GM12892 (cell line): ENCODE measurements around the gene USP36.

Source experiments
- POLR2A ChIP-seq: IDR thresholded peaks from 2 replicates; pipeline ENCODE4 v1.6.1; 2011; ENCODE audit warnings: low read depth, low read length, control low read depth
- POLR2AphosphoS5 ChIP-seq: IDR thresholded peaks from 2 replicates; pipeline ENCODE4 v1.6.1; 2011; ENCODE audit warnings: low read depth, low read length, control low read depth
- TAF1 ChIP-seq: IDR thresholded peaks from 2 replicates; pipeline ENCODE4 v1.6.1; 2011; ENCODE audit warnings: low read depth, mild to moderate bottlenecking, control low read depth, low read length, borderline replicate concordance

DNA sequence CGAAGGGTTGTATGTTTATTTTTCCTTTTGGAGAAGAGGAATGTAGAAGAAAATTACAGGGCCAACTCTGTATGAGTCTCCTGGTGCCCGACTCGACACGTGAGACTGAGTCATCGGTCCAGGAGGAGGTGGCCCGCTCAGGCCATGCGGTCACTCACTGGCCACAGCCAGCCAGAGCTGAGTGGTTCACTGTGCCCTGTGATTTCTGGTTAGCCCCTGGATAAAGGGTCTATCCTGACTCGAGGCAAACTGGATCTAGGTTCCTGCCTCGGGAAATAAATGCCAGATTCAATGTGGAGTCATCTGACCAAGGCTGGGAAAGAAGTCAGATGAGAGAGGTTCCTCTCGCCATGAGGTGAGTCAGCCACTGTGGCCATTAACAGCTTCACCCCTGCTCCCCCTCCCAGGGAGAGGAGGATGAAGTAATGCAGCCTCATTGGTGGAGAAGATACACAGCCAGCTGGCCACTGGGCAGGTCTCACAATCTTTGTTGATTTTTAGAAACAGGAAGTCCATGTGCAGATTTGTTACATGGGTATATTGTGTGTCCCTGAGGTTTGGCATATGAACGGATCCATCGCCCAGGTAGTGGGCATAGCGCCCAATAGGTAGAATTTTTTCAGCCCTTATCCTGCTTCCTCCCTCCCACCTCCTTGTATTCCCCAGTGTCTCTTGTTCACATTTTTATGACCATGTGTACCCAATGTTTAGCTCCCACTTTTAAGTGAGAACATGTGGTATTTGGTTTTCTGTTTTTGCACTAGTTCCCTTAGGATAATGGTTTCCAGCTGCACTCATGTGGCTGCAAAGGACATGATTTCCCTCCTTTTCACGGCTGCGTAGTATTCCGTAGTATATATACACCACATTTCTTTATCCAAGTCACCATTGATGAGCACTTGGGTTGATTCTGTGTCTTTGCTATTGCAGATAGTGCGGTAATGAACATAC lies 21.7 kb upstream of the USP36 start:
- TF ChIP-seq POLR2A (no peak), POLR2AphosphoS5 (no peak), TAF1 (no peak)
